Peyer's patch (tissue), 4 donors: ENCODE data around the gene PPP1R14C. TPM values are rescaled to one million over a fixed set of nuclear protein-coding genes. Genes with fewer than 3 reads are reported as not detected.
A peak's percentile ranks its signal among the peaks of the same experiment; 100 is the strongest.

Experiments
- DNase-seq, 3 donors: peaks; one replicate each; pipeline ENCODE4 v3.0.0-alpha.2; 2017 to 2019
- H3K27ac ChIP-seq, 4 donors: fragments of 200-600 bp; sonication (generic); one replicate each; pipeline ENCODE4 v1.5.1; 2016 to 2019
- H3K27me3 ChIP-seq, 2 donors: fragments of 200-600 bp; sonication (generic); one replicate each; pipeline ENCODE4 v1.5.1; 2019
- H3K36me3 ChIP-seq, 3 donors: fragments of 200-600 bp; sonication (generic); one replicate each; pipeline ENCODE4 v1.5.1; 2016 to 2019
- H3K4me1 ChIP-seq, 4 donors: fragments of 200-600 bp; sonication (generic); one replicate each; pipeline ENCODE4 v1.5.1; 2016 to 2019
- H3K4me3 ChIP-seq, 4 donors: fragments of 200-600 bp; sonication (generic); 1 replicate in 3 of 4; 2 replicates in 1 of 4; pipeline ENCODE4 v1.5.1; 2016 to 2019; ENCODE audit warnings: mild to moderate bottlenecking in 1 of 4
- H3K9me3 ChIP-seq, 4 donors: fragments of 200-600 bp; sonication (generic); one replicate each; pipeline ENCODE4 v1.5.1; 2016 to 2019; ENCODE audit warnings: mild to moderate bottlenecking in 1 of 4
- POLR2A ChIP-seq, 2 donors: fragments of 450-650 bp; IDR thresholded peaks; one replicate each; pipeline ENCODE4 v1.5.1; 2017; ENCODE audit warnings: antibody characterized with exemption in 2 of 2, mild to moderate bottlenecking in 2 of 2, moderate library complexity in 2 of 2
- total RNA-seq, 4 donors: library from RNA; depleted of rRNA; stranded (reverse); fragments of >200 nt; gene quantifications; one replicate each; pipeline ENCODE4 v1.1.0, GENCODE V29; 2016
- TF ChIP-seq, protein P1 (sequence below), 6 experiments: fragments of 450-650 bp in 4 of 6; fragments of 200-600 bp in 2 of 6; sonication (generic) in 1 of 6; IDR thresholded peaks; one replicate each; pipeline ENCODE4 v1.5.1; 2017 to 2019; ENCODE audit warnings: antibody characterized with exemption in 6 of 6, mild to moderate bottlenecking in 3 of 6, moderate library complexity in 1 of 6

PPP1R14C gene
- total RNA-seq, 4 donors from 2014 or later: 4.4 to 21.2 (median 10.2) TPM

DNA sequence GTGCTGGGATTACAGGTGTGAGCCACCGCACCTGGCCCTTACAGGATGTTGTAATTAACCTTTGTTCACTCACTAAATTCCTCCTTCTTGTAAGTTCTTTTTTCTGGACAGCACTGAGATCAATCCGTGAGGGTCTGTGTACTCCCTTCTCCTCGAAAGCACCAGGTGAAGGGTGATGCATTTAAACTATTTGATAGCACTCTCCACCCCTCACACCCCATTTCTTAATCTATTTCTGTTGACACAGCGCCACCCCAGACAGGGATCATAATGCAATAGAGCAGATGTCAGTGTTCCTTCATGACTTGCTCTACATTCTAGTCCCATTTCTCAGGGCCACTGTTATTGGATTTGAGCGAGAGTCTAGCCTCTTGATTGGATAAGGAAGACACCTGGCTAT, 46.3 kb downstream of the PPP1R14C start:
- Histone ChIP-seq H3K4me1 (peaks cover 0 to 11% (median 6%) of the 10 kb centered on the region in 4 donors), H3K9me3 (no peaks in the 10 kb centered on the region), H3K4me3 (no peak overlapping the region), H3K36me3 (no peaks in the 10 kb centered on the region), H3K27ac (peak overlapping the region in 1 of 4 donors; percentile 12), H3K27me3 (no peaks in the 10 kb centered on the region)
- no peak for TF ChIP-seq POLR2A (IDR thresholded peaks at IDR 0.05)
- TF ChIP-seq, protein P1, sequence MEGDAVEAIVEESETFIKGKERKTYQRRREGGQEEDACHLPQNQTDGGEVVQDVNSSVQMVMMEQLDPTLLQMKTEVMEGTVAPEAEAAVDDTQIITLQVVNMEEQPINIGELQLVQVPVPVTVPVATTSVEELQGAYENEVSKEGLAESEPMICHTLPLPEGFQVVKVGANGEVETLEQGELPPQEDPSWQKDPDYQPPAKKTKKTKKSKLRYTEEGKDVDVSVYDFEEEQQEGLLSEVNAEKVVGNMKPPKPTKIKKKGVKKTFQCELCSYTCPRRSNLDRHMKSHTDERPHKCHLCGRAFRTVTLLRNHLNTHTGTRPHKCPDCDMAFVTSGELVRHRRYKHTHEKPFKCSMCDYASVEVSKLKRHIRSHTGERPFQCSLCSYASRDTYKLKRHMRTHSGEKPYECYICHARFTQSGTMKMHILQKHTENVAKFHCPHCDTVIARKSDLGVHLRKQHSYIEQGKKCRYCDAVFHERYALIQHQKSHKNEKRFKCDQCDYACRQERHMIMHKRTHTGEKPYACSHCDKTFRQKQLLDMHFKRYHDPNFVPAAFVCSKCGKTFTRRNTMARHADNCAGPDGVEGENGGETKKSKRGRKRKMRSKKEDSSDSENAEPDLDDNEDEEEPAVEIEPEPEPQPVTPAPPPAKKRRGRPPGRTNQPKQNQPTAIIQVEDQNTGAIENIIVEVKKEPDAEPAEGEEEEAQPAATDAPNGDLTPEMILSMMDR (IDR thresholded peaks at IDR 0.05): peak in 3 of 6 experiments; percentile 22 to 29 (median 24)
- DNase-seq: no peak

DNA sequence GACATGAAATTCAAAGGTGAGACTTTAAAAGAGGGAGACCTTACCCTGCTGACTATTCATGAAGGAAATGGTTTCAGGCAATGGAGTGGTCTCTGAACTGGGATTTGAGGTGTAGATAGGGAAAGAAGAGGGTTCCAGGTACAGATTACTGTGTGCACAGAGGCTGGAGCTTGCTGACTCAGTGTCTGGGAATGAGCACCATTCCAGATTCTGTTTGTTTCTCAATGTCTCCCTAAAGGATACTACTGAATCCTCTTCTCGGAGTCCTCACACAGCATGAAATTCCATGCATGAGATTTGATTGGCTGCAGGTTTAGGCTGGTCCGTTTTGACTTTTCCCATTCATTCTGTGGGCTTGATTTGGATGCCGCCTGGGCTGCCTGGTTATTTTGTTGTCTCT, 49.0 kb downstream of the PPP1R14C start:
- Histone ChIP-seq H3K9me3 (no peaks in the 10 kb centered on the region), H3K4me1 (peaks cover 0 to 12% (median 4%) of the 10 kb centered on the region in 4 donors), H3K4me3 (no peak overlapping the region), H3K36me3 (no peaks in the 10 kb centered on the region), H3K27ac (no peak overlapping the region), H3K27me3 (no peaks in the 10 kb centered on the region)
- no peak for TF ChIP-seq POLR2A (IDR thresholded peaks at IDR 0.05)
- TF ChIP-seq, protein P1 (IDR thresholded peaks at IDR 0.05): no peak
- no peak for DNase-seq

DNA sequence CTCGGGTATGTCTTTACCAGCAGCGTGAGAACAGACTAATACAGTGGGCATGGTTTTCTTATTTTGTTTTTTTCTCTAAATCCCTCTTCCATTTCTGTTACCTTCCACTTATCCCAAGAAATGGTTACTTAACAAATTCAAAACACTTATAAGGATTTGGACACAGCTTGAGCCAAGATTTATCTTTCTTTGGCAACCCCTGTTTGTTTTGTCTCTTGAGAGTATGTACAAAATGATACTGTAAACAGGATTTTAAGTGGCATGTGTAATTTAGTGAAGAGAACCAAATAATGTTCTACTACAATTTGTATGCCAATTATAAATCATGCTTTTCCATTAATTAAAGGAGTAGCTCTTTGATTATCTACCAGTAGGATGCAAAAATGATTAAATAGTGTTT, 51.4 kb downstream of the PPP1R14C start:
- Histone ChIP-seq H3K4me3 (no peak overlapping the region), H3K4me1 (peaks cover 0 to 18% (median 5%) of the 10 kb centered on the region in 4 donors), H3K27ac (no peak overlapping the region), H3K9me3 (no peaks in the 10 kb centered on the region), H3K27me3 (no peaks in the 10 kb centered on the region), H3K36me3 (no peaks in the 10 kb centered on the region)
- DNase-seq: no peak
- TF ChIP-seq POLR2A (IDR thresholded peaks at IDR 0.05): no peak

DNA sequence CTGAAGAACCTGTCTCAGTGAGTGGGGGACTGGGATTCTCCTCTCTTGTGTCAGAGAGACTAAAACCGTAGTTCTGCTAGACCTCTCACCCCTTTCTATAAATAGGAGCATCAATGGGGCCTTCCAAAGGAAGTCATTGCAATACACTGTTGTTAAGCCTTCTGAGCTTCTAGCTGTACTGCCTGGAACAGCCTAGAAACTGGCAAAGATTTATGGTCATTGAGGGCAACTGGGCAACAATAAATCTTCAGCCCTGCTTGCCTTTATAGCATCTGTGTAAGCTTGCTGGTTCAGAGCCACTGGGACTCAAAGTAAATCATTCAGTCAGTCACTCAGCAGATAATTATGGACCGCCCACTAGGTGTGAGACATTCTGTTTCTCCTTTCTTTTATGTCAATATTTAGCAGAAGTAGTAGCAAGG, 53.2 kb downstream of the PPP1R14C start:
- TF ChIP-seq POLR2A (IDR thresholded peaks at IDR 0.05): no peak
- TF ChIP-seq, protein P1 (IDR thresholded peaks at IDR 0.05): no peak
- peak in 1 of 3 donors; percentile 56 for DNase-seq
- H3K4me3 ChIP-seq: no peak overlapping the region
- H3K9me3 ChIP-seq: no peaks in the 10 kb centered on the region
- H3K27ac ChIP-seq: peak overlapping the region in 1 of 4 donors; percentile 72
- H3K4me1 ChIP-seq: peaks cover 0 to 18% (median 7%) of the 10 kb centered on the region in 4 donors
- no peaks in the 10 kb centered on the region for H3K36me3 ChIP-seq
- no peaks in the 10 kb centered on the region for H3K27me3 ChIP-seq

DNA sequence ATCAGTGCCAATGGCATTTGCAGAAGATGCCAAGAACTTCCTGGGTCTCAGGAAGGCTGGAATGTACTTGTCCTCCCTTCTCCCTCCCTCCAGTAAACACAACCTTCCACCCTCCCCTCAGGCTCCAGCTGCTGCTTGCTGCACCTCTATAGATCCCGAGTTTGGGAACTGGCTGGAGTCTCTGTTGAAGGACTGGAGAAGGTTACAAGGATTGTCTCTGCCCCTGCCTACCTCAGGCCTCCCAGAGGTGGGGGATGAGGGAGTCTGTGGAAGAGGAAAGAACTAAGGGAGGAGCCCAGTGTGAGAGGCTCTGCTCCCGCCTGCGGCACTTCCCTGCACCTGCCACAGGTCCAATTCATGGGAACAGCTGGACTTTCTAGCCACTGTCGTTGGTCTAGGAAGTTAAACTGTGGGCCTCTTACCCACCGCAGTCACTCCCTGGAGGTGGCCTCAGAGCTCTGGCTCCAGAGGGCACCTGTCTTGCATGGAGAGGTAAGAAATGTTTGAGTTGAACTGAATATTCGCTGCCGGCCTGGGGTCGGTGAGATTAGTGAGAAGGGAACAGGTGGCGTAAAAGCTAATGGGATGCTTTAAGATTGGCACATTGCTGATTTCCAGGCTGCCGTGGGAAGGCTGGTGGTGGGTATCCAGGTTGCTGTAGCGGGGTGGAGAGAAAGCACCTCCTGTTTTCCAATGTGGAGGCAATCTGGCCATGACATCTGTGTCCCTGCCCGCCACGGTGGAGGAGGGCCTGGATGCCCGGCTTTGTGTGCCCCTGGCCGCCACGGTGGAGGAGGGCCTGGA, 54.3 kb downstream of the PPP1R14C start:
- Histone ChIP-seq H3K4me3 (no peak overlapping the region), H3K27ac (peak overlapping the region in 1 of 4 donors; percentile 50), H3K9me3 (no peaks in the 10 kb centered on the region), H3K4me1 (peaks cover 0 to 21% (median 7%) of the 10 kb centered on the region in 4 donors), H3K36me3 (no peaks in the 10 kb centered on the region), H3K27me3 (no peaks in the 10 kb centered on the region)
- TF ChIP-seq, protein P1 (IDR thresholded peaks at IDR 0.05): peak in 2 of 6 experiments; percentile 13 to 18
- TF ChIP-seq POLR2A (IDR thresholded peaks at IDR 0.05): no peak
- DNase-seq: peak in 1 of 3 donors; percentile 60

DNA sequence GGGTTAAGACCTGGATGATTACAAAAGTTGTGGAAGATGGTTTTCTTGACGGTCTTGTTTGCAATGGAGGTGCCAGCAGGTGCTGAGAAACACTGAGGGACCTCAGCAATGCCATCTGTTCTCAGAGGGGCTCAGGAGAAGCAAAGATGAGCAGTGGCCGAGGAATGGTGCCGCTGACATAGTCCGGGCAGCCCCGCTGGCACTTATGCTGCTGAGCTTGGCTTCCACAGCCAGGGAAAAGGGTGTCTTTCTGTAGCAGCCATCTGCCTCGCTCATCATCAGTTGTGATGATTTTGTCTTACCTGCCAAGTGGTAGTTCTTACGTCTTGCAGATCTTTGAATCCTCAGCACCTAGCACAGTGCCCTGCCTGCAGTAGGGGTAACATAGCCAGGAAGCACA, 55.7 kb downstream of the PPP1R14C start:
- peaks cover 0 to 25% (median 12%) of the 10 kb centered on the region in 4 donors for H3K4me1 ChIP-seq
- no peak overlapping the region for H3K27ac ChIP-seq
- no peak for DNase-seq
- H3K36me3 ChIP-seq: no peaks in the 10 kb centered on the region
- no peaks in the 10 kb centered on the region for H3K27me3 ChIP-seq
- H3K9me3 ChIP-seq: no peaks in the 10 kb centered on the region
- no peak overlapping the region for H3K4me3 ChIP-seq
- no peak for TF ChIP-seq POLR2A (IDR thresholded peaks at IDR 0.05)
- TF ChIP-seq, protein P1 (IDR thresholded peaks at IDR 0.05): no peak
